Type B pancreatic cell (in vitro differentiated cells): Measurements from ENCODE around the gene C8G. TPM values are rescaled to one million over a fixed set of nuclear protein-coding genes. Genes with fewer than 3 reads are reported as not detected.

Experiments
- DNase-seq: peaks from one replicate; pipeline ENCODE4 v3.0.0; 2021; ENCODE audit warnings: mixed read lengths; ENCODE audit not compliant: unreplicated experiment; ENCODE audit errors: extremely low spot score
- H3K27ac Mint-ChIP-seq: 2 replicates; pipeline ENCODE4 v1.8.0; 2021; ENCODE audit warnings: mild to moderate bottlenecking, mixed read lengths
- H3K27me3 Mint-ChIP-seq: 2 replicates; pipeline ENCODE4 v1.8.0; 2021; ENCODE audit warnings: mixed read lengths
- H3K36me3 Mint-ChIP-seq: 2 replicates; pipeline ENCODE4 v1.8.0; 2021; ENCODE audit warnings: mixed read lengths
- H3K4me1 Mint-ChIP-seq: one replicate; pipeline ENCODE4 v1.8.0; 2021; ENCODE audit warnings: mixed read lengths; ENCODE audit not compliant: unreplicated experiment
- H3K4me3 Mint-ChIP-seq: 2 replicates; pipeline ENCODE4 v1.8.0; 2021; ENCODE audit warnings: mild to moderate bottlenecking, mixed read lengths
- H3K9me3 Mint-ChIP-seq: 2 replicates; pipeline ENCODE4 v1.8.0; 2021; ENCODE audit warnings: mixed read lengths
- total RNA-seq: library from RNA; stranded (reverse); gene quantifications from 2 replicates; pipeline ENCODE4 v1.2.1, GENCODE V29; 2021; ENCODE audit warnings: low replicate concordance
- TF ChIP-seq, protein P1 (sequence below): fragments of 200-600 bp; sonication (generic); conservative IDR thresholded peaks from 2 replicates; pipeline ENCODE4 v1.5.0; 2021; ENCODE audit warnings: antibody characterized with exemption, mild to moderate bottlenecking

Gene C8G
- total RNA-seq, 1 donor from 2014 or later: 2.8 TPM

DNA sequence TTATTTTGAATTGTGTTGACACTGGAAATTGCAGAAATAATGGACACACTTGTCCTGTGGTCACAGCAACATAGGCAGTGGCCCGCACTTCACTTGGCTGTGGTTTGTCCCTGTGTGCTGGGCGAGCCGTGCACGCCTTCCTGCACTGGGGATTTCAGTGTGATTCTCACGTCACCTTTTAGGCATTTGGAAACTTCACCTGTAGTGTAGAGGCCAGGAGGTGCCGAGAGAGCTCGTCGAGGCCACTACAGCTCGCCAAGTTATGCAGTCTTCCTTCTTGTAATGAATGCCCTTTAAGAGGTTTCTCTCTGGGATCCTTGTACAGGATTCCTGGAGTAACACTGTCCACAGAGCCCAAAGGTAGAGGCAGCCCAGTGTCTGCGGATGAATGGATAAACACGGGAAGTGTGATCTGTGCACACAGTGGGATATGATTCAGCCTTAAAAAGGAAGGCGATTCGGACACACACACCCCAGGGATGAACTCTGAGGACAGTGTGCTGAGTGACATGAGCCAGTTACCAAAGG, 44.0 kb upstream of the C8G start:
- Mint-ChIP-seq H3K4me1 (no peaks in the 10 kb centered on the region), H3K36me3 (peaks cover 8% of the 10 kb centered on the region), H3K4me3 (no peak overlapping the region), H3K27me3 (no peaks in the 10 kb centered on the region), H3K27ac (peak overlapping the region; percentile 83), H3K9me3 (no peaks in the 10 kb centered on the region)
- no peak for DNase-seq
- TF ChIP-seq, protein P1, sequence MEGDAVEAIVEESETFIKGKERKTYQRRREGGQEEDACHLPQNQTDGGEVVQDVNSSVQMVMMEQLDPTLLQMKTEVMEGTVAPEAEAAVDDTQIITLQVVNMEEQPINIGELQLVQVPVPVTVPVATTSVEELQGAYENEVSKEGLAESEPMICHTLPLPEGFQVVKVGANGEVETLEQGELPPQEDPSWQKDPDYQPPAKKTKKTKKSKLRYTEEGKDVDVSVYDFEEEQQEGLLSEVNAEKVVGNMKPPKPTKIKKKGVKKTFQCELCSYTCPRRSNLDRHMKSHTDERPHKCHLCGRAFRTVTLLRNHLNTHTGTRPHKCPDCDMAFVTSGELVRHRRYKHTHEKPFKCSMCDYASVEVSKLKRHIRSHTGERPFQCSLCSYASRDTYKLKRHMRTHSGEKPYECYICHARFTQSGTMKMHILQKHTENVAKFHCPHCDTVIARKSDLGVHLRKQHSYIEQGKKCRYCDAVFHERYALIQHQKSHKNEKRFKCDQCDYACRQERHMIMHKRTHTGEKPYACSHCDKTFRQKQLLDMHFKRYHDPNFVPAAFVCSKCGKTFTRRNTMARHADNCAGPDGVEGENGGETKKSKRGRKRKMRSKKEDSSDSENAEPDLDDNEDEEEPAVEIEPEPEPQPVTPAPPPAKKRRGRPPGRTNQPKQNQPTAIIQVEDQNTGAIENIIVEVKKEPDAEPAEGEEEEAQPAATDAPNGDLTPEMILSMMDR: no peak

DNA sequence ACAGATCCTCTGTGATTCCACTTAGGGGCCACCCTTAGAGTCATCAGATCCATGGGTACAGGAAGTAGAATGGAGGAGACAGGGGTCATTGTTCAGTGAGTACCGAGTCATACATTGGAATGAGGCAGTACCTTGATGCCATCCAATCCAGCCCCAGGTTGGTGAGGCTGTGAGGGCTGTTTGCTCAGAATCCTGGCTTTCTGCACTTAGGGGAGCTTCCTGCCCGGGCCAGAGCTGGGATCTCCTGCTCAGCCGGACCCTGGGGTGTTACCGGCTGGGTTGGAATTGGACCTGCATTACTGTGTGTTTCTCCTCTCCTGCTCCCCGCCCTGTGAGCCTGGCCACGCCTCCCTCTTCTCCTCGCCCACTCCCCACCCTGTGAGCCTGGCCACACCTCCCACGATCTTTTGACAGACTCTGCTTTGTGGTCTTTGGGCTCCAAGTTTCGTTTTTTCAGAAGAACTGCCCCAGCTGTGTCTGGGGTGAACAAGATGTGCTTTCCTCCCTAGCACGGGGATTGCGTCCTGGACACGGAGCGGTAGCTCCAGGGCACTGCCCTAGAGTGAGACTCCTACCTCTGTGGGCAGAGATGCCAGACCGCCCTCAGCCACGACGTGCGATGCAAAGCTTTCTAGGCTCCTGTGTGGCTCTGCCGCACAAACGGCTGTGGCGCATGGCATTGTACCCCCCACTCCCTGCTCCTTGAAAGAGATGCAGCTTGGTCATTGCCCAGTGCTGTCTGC, 43.4 kb upstream of the C8G start:
- H3K27me3 Mint-ChIP-seq: no peaks in the 10 kb centered on the region
- no peak overlapping the region for H3K4me3 Mint-ChIP-seq
- no peak for DNase-seq
- no peaks in the 10 kb centered on the region for H3K4me1 Mint-ChIP-seq
- no peaks in the 10 kb centered on the region for H3K9me3 Mint-ChIP-seq
- TF ChIP-seq, protein P1: no peak
- peak overlapping the region; percentile 83 for H3K27ac Mint-ChIP-seq
- H3K36me3 Mint-ChIP-seq: peaks cover 11% of the 10 kb centered on the region

DNA sequence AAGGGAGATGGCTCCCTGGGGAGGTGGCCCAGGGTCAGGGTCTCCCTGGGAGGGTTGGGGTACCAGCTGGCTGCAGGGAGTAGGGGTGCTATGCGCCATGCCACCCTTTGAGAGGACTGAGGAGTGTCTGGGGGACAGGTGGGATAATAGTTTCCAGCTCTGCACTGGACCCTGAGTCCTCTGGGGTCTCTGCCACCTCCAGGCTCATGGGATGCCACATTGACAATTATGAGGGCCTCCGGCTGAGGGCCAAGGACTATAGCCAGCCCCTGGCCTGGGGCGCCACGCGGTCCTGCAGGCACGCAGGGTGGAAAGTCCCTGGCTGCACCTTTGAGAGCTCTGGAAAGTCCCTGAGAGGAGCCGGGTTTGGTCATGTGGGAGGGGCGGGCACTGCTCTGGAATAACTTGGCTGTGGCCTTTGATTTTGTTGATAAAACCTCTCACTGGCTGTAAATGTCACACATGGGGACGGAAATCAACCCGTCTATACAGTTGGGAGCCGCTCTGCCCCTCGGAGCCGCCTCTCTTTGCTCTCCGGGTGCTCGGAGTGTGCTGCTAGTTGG, 42.7 kb upstream of the C8G start:
- Mint-ChIP-seq H3K27ac (peak overlapping the region; percentile 73), H3K4me3 (no peak overlapping the region), H3K27me3 (no peaks in the 10 kb centered on the region), H3K4me1 (no peaks in the 10 kb centered on the region), H3K9me3 (no peaks in the 10 kb centered on the region), H3K36me3 (peaks cover 11% of the 10 kb centered on the region)
- DNase-seq: no peak
- TF ChIP-seq, protein P1: no peak

DNA sequence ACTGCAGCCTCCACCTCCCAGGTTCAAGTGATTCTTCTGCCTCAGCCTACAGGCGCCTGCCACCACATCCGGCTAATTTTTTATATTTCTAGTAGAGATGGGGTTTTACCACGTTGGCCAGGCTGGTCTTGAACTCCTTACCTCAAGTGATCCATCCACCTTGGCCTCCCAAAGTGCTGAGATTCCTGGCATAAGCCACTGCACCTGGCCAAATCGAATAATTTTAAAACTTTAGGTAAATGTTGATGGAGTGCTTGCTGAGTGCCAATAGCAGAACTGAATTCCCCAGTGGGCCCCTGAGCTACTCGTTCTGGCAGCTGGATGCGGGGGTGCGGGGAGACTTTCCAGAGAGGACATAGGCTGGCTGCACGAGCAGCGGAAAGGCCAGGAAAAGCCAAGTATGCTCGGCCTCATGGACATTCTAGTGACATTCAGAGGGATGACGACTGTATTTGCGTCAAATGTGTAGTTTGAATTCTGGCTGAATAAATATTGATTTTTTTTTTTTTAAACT, 41.9 kb upstream of the C8G start:
- no peak overlapping the region for H3K4me3 Mint-ChIP-seq
- H3K9me3 Mint-ChIP-seq: no peaks in the 10 kb centered on the region
- H3K4me1 Mint-ChIP-seq: no peaks in the 10 kb centered on the region
- H3K27ac Mint-ChIP-seq: no peak overlapping the region
- H3K36me3 Mint-ChIP-seq: peaks cover 11% of the 10 kb centered on the region
- H3K27me3 Mint-ChIP-seq: no peaks in the 10 kb centered on the region
- no peak for DNase-seq
- TF ChIP-seq, protein P1: no peak

DNA sequence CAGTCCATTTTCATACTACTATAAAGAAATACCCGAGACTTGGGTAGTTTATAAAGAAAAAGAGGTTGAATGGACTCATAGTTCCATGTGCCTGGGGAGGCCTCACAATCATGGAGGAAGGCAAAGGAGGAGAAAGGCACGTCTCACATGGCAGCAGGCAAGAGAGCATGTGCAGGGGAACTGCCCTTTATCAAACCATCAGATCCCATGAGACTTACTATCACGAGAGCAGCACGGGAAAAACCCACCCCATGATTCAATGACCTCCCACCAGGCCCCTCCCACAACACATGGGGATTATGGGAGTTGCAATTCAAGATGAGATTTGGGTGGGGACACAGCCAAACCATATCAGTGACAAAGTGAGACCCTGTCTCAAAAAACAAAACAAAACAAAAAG, 38.8 kb upstream of the C8G start:
- no peak for DNase-seq
- no peaks in the 10 kb centered on the region for H3K9me3 Mint-ChIP-seq
- H3K27me3 Mint-ChIP-seq: no peaks in the 10 kb centered on the region
- H3K4me3 Mint-ChIP-seq: no peak overlapping the region
- no peak overlapping the region for H3K27ac Mint-ChIP-seq
- TF ChIP-seq, protein P1: no peak
- H3K36me3 Mint-ChIP-seq: peaks cover 8% of the 10 kb centered on the region
- no peaks in the 10 kb centered on the region for H3K4me1 Mint-ChIP-seq
